GM23248 (cell line): ENCODE measurements around the gene LGALS14.

Experiments used
- EZH2 ChIP-seq: fragments of 200-600 bp; sonication (generic); IDR thresholded peaks from 2 replicates; pipeline ENCODE4 v1.6.1; 2018; ENCODE audit warnings: antibody characterized with exemption, mild to moderate bottlenecking; ENCODE audit not compliant: insufficient read depth, poor library complexity, severe bottlenecking
- EZH2phosphoT487 ChIP-seq: fragments of 200-600 bp; sonication (generic); IDR thresholded peaks from 2 replicates; pipeline ENCODE4 v1.6.1; 2018; ENCODE audit warnings: antibody characterized with exemption, moderate library complexity, mild to moderate bottlenecking, low read depth; ENCODE audit not compliant: insufficient read depth

- no peak for TF ChIP-seq EZH2
- TF ChIP-seq EZH2phosphoT487: no peak
These were observed 1.4 kb downstream of the LGALS14 start for GRCh38 chr19:39705578-39706188.
